ENCODE data around the gene RNF38.
"Not testable (repeated sequence)": the region's sequence is repeated elsewhere in the genome, so short reads cannot be mapped to it uniquely, and the experiment has no call there.

The RNF38 gene

DNA sequence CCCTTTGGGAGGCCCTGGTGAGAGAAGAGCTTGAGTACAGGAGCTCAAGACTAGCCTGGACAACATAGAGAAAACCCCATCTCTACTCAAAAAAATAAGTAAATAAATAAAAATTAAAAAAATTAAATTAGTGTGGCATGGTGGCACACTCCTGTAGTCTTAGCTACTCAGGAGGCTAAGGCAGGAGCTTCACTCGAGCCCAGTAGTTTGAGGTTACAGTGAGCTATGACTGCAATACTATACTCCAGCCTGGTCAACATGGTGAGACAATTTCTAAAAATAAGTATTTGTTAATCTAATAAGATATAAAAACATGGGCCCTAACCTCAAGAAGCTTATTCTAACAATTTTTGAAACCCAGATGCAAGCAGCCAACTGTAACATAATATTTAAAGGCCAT lies 7.6 kb downstream of the RNF38 start:
- DNase-seq (ENCODE audit: low read depth): no peak
- H3K4me3 ChIP-seq (ENCODE audit: low read length): no peak overlapping the region
- TF ChIP-seq, protein P1, sequence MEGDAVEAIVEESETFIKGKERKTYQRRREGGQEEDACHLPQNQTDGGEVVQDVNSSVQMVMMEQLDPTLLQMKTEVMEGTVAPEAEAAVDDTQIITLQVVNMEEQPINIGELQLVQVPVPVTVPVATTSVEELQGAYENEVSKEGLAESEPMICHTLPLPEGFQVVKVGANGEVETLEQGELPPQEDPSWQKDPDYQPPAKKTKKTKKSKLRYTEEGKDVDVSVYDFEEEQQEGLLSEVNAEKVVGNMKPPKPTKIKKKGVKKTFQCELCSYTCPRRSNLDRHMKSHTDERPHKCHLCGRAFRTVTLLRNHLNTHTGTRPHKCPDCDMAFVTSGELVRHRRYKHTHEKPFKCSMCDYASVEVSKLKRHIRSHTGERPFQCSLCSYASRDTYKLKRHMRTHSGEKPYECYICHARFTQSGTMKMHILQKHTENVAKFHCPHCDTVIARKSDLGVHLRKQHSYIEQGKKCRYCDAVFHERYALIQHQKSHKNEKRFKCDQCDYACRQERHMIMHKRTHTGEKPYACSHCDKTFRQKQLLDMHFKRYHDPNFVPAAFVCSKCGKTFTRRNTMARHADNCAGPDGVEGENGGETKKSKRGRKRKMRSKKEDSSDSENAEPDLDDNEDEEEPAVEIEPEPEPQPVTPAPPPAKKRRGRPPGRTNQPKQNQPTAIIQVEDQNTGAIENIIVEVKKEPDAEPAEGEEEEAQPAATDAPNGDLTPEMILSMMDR (conservative IDR thresholded peaks at IDR 0.05; ENCODE audit: low read depth, low read length): no peak

DNA sequence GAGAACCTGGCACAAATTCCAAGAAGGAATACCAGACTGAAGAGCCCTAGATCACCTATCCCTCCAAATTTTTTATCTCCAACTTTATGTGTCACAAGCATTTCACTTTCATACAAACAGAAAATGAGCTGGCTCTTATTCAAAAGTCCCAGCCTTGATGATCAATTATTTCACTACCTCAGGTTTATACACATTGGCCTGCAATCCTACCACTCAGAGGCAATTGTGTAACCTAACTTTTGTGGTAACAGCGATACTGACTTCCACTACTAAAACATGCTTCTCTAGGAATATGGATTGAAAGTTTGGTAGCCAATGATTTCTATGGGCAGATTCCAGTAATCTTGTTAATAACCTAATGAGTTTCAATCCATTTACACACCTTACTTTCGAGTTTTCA lies 10.5 kb downstream of the RNF38 start:
- TF ChIP-seq, protein P1 (conservative IDR thresholded peaks at IDR 0.05; ENCODE audit: low read depth, low read length): no peak
- H3K4me3 ChIP-seq (ENCODE audit: low read length): no peak overlapping the region
- DNase-seq (ENCODE audit: low read depth): no peak

DNA sequence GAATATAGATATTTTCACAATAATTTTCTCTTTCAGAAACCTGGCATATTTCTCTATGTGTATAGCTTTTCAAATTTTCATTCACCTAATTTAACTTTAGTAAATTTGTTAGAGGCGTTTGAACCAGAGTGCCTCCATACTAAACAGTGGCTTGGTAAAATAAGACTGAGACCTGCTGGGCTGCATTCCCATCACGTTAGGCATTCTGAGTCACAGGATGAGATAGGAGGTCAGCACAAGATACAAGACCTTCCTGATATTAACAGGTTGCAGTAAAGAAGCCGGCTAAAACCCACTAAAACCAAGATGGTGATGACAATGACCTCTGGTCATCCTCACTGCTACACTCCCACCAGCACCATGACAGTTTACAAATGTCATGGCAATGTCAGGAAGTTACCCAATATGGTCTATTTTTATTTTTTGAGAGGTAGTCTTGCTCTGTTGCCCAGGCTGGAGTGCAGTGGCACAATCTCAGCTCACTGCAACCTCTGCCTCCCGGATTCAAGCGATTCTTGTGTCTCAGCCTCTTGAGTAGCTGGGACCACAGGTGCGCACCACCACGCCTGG lies 13.6 kb downstream of the RNF38 start:
- H3K4me3 ChIP-seq (ENCODE audit: low read length); DNase-seq (ENCODE audit: low read depth): not testable (repeated sequence)

DNA sequence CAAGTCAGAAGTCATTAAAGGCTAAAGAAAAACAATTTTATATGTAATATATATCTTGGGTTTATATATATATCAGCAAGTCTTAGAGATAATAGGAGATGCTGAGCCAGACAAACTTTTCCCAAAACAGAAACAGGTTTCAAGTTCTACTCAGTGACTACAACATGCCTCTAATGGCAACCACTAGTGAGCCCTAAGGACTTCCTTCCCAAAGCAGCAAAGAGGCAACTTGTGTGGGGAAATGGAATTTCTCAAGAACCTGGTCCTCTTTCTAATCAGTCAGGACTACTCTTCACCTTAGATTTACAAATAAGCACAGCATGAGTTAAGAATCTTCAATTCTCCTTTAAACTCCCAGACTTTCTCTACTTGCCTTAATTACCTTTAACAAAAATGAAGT lies 17.6 kb downstream of the RNF38 start:
- TF ChIP-seq, protein P1 (conservative IDR thresholded peaks at IDR 0.05; ENCODE audit: low read depth, low read length): no peak
- H3K4me3 ChIP-seq (ENCODE audit: low read length): no peak overlapping the region
- DNase-seq (ENCODE audit: low read depth): no peak

DNA sequence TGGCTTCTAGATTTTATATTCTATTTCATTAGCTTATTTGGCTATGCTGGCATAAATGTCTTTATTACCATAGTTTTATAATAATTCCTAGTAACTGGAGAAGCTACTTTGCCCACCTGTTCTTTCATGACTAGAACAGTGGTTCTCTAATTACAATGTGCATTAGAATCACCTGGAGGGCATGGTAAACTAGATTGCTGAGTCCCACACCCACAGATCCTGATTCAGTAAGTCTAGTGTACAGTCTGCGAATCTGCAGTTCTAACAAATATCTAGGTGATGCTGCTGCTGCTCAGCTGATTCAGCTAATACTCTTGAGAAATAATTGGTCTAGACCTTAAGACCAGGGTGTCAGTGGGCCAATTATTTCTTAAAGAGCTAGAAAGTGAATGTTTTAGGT lies 35.5 kb downstream of the RNF38 start:
- TF ChIP-seq, protein P1 (conservative IDR thresholded peaks at IDR 0.05; ENCODE audit: low read depth, low read length): no peak
- no peak overlapping the region for H3K4me3 ChIP-seq (ENCODE audit: low read length)
- peak; percentile 15 for DNase-seq (ENCODE audit: low read depth)

DNA sequence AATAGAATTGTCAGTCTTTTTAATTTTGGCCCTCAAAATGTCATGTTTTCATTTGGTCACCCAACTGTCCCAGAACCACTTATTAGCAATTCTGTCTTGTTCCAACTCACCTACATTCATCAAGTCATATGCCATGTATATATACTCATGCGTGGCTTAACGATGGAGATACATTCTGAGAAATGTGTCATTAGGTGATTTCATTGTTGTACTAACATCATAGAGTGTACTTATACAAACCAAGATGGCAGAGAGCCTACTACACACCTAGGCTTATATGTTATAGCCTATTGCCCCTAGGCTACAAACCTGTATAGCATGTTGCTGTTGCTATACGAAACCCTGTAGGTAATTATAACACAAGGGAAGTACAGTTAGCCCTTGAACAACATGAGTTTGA lies 36.6 kb downstream of the RNF38 start:
- TF ChIP-seq, protein P1 (conservative IDR thresholded peaks at IDR 0.05; ENCODE audit: low read depth, low read length): no peak
- DNase-seq (ENCODE audit: low read depth): no peak

DNA sequence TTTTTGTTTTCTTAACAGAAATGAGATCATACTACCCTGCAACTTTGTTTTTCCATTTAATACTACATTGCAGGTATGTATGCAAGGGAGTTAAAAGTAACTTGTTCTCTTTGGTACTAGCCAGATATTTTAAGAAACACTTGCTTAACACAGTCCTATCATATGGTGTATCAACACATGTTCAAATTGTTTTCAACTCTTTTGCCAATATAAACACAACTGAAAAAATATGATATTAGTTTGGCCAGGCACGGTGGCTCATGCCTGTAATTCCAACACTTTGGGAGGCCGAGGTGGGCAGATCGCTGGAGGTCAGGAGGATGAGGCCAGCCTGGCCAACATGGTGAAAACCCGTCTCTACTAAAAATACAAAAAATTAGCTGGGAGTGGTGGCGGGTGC lies 41.6 kb downstream of the RNF38 start:
- H3K4me3 ChIP-seq (ENCODE audit: low read length): no peak overlapping the region
- no peak for DNase-seq (ENCODE audit: low read depth)
- TF ChIP-seq, protein P1 (conservative IDR thresholded peaks at IDR 0.05; ENCODE audit: low read depth, low read length): no peak

More for the DNA sequence above, 36.6 kb downstream of the RNF38 start:
- H3K4me3 ChIP-seq (ENCODE audit: low read length): no peak overlapping the region

DNA sequence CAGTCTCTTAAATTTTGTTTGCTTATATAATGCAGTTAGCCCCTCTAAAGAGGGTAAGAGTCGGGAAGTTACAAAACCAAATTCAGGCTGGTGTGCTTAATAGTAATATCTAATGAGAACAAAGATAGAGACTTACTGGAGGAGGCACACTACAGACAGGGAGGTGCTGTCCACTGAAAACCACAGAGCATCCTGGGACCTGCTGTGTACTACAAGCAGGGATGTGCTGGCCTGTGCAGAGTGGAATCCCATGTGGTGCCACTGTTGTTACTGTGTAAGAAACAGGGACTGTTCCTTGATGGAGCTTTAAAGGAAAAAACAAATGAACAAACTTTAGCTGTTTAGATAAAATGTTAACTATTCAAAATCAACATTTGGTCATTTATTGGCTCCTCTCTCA lies 42.4 kb downstream of the RNF38 start:
- no peak for DNase-seq (ENCODE audit: low read depth)
- H3K4me3 ChIP-seq (ENCODE audit: low read length): no peak overlapping the region
- TF ChIP-seq, protein P1 (conservative IDR thresholded peaks at IDR 0.05; ENCODE audit: low read depth, low read length): no peak
